ENCODE data around the gene CD300LG.

CD300LG gene

DNA sequence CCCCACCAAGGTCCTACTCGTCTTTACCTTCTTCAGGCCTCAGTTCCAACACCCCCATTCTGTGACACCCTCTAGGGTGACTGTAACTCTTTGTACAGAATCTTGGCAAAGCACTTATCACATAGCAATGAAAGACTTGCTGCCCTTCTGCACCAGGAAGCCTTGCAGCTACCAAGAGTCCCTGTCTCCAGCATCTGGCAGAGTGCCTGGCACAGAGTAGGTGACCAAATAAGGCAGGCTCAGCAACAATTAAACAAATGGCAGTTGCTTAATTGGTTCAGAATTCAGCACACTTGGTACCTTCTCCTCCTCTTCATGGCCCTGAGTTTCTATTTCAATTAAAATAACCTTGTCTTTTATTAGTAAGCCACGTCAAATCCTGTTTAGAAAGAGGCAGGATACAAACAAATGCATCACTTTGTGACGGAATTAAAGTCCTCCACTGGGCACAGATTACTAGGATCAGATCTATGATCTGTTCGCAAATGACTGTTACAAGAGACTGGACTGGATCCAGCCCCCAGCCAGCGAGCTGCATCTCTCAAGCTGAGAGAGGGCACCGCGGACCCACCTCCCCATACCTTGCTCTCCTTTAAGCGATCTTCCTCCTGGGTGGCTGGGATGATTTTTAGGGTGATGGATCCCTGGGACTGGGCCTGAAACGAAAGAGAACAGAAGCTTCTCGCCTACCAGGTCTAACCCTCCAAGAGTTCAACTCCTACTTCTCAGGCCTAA is 23.5 kb upstream of the CD300LG start:
- Histone ChIP-seq H3K4me1 (ENCODE audit: control extremely low read depth in 1 of 4, control insufficient read depth in 4 of 4, insufficient read depth in 4 of 4, low read length in 3 of 4) (no peaks in the 10 kb centered on the region), H3K9me3 (ENCODE audit: control extremely low read depth in 1 of 5, control insufficient read depth in 4 of 5, insufficient read depth in 2 of 5, low read depth in 1 of 5, low read length in 4 of 5) (no peaks in the 10 kb centered on the region), H3K27ac (ENCODE audit: insufficient read depth in 1 of 2, low read depth in 1 of 2, low read length in 2 of 2, poor library complexity in 1 of 2, severe bottlenecking in 2 of 2) (no peak overlapping the region), H3K4me3 (ENCODE audit: control insufficient read depth in 1 of 7, extremely low read depth in 1 of 7, insufficient read depth in 4 of 7, low read depth in 2 of 7, low read length in 6 of 7) (no peak overlapping the region), H3K36me3 (ENCODE audit: control insufficient read depth in 4 of 4, insufficient read depth in 4 of 4, low read length in 3 of 4) (peaks cover 0 to 34% (median 7%) of the 10 kb centered on the region in 4 experiments), H3K27me3 (replicated peaks in 2 of 5; ENCODE audit: control insufficient read depth in 4 of 5, insufficient read depth in 5 of 5, low read length in 4 of 5) (no peaks in the 10 kb centered on the region)
- ChIA-PET POLR2A (no interaction called here), CTCF (interaction anchor here (1.0 kb wide), 1 partner anchor 8 kb away, joined by 4 read pairs; no protein-coding TSS in a partner anchor)
- no peak for DNase-seq
- 100% methylated on average over 6 of the region's 10 CpGs for WGBS (ENCODE audit: insufficient coverage)

GRCh38 chr17:43825567-43825966 is 21.4 kb upstream of the CD300LG start:
- H3K27ac ChIP-seq (ENCODE audit: insufficient read depth in 1 of 2, low read depth in 1 of 2, low read length in 2 of 2, poor library complexity in 1 of 2, severe bottlenecking in 2 of 2) = no peak overlapping the region
- no peaks in the 10 kb centered on the region for H3K9me3 ChIP-seq (ENCODE audit: control extremely low read depth in 1 of 5, control insufficient read depth in 4 of 5, insufficient read depth in 2 of 5, low read depth in 1 of 5, low read length in 4 of 5)
- H3K4me3 ChIP-seq (ENCODE audit: control insufficient read depth in 1 of 7, extremely low read depth in 1 of 7, insufficient read depth in 4 of 7, low read depth in 2 of 7, low read length in 6 of 7) = no peak overlapping the region
- no peaks in the 10 kb centered on the region for H3K27me3 ChIP-seq (replicated peaks in 2 of 5; ENCODE audit: control insufficient read depth in 4 of 5, insufficient read depth in 5 of 5, low read length in 4 of 5)
- peaks cover 2 to 36% (median 10%) of the 10 kb centered on the region in 4 experiments for H3K36me3 ChIP-seq (ENCODE audit: control insufficient read depth in 4 of 4, insufficient read depth in 4 of 4, low read length in 3 of 4)
- POLR2A ChIA-PET = no interaction called here
- DNase-seq = no peak
- CTCF ChIA-PET = interaction anchor here (1.3 to 1.9 kb wide), 3 partner anchors 8 to 81 kb away, joined by 4 read pairs; no protein-coding TSS in a partner anchor
- H3K4me1 ChIP-seq (ENCODE audit: control extremely low read depth in 1 of 4, control insufficient read depth in 4 of 4, insufficient read depth in 4 of 4, low read length in 3 of 4) = no peaks in the 10 kb centered on the region
- WGBS (ENCODE audit: insufficient coverage) = 96% methylated on average over 11 of the region's 12 CpGs

GRCh38 chr17:43826206-43826605 is 20.8 kb upstream of the CD300LG start:
- WGBS (ENCODE audit: insufficient coverage) = 90% methylated on average over 6 of the region's 7 CpGs
- CTCF ChIA-PET = interaction anchor here (1.3 to 1.9 kb wide), 3 partner anchors 8 to 82 kb away, joined by 4 read pairs; no protein-coding TSS in a partner anchor
- H3K9me3 ChIP-seq (ENCODE audit: control extremely low read depth in 1 of 5, control insufficient read depth in 4 of 5, insufficient read depth in 2 of 5, low read depth in 1 of 5, low read length in 4 of 5) = no peaks in the 10 kb centered on the region
- H3K4me3 ChIP-seq (ENCODE audit: control insufficient read depth in 1 of 7, extremely low read depth in 1 of 7, insufficient read depth in 4 of 7, low read depth in 2 of 7, low read length in 6 of 7) = no peak overlapping the region
- H3K4me1 ChIP-seq (ENCODE audit: control extremely low read depth in 1 of 4, control insufficient read depth in 4 of 4, insufficient read depth in 4 of 4, low read length in 3 of 4) = peaks cover 0 to under 1% (median 0%) of the 10 kb centered on the region in 4 experiments
- no peak overlapping the region for H3K27ac ChIP-seq (ENCODE audit: insufficient read depth in 1 of 2, low read depth in 1 of 2, low read length in 2 of 2, poor library complexity in 1 of 2, severe bottlenecking in 2 of 2)
- H3K36me3 ChIP-seq (ENCODE audit: control insufficient read depth in 4 of 4, insufficient read depth in 4 of 4, low read length in 3 of 4) = peaks cover 2 to 40% (median 11%) of the 10 kb centered on the region in 4 experiments
- H3K27me3 ChIP-seq (replicated peaks in 2 of 5; ENCODE audit: control insufficient read depth in 4 of 5, insufficient read depth in 5 of 5, low read length in 4 of 5) = no peaks in the 10 kb centered on the region
- no peak for DNase-seq
- POLR2A ChIA-PET = no interaction called here

DNA sequence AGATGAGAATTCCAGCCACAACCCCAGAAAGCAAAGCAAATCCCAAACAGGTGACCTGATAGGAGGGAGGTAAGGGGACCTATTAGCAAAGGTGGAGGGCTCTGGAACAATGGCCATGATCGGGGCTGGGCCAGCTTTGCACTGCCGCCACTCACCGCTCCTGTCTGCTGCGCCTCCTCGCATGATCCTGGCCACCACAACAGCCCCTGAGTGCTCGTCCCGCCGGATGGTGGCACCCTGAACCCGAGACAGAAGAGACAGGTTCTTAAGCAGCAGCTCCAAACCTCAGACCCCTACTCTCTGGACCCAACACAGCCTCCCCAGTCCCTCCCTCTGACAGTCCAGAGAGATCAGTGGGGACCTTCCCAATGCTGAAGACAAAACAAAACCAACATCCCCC is 19.4 kb upstream of the CD300LG start:
- Histone ChIP-seq H3K27me3 (replicated peaks in 2 of 5; ENCODE audit: control insufficient read depth in 4 of 5, insufficient read depth in 5 of 5, low read length in 4 of 5) (no peaks in the 10 kb centered on the region), H3K4me3 (ENCODE audit: control insufficient read depth in 1 of 7, extremely low read depth in 1 of 7, insufficient read depth in 4 of 7, low read depth in 2 of 7, low read length in 6 of 7) (no peak overlapping the region), H3K27ac (ENCODE audit: insufficient read depth in 1 of 2, low read depth in 1 of 2, low read length in 2 of 2, poor library complexity in 1 of 2, severe bottlenecking in 2 of 2) (no peak overlapping the region), H3K4me1 (ENCODE audit: control extremely low read depth in 1 of 4, control insufficient read depth in 4 of 4, insufficient read depth in 4 of 4, low read length in 3 of 4) (peaks cover 0 to 14% (median 6%) of the 10 kb centered on the region in 4 experiments), H3K9me3 (ENCODE audit: control extremely low read depth in 1 of 5, control insufficient read depth in 4 of 5, insufficient read depth in 2 of 5, low read depth in 1 of 5, low read length in 4 of 5) (no peaks in the 10 kb centered on the region), H3K36me3 (ENCODE audit: control insufficient read depth in 4 of 4, insufficient read depth in 4 of 4, low read length in 3 of 4) (peaks cover 2 to 38% (median 11%) of the 10 kb centered on the region in 4 experiments)
- 96% methylated on average over 9 of the region's 9 CpGs for WGBS (ENCODE audit: insufficient coverage)
- ChIA-PET POLR2A (no interaction called here), CTCF (no interaction called here)
- no peak for DNase-seq

GRCh38 chr17:43829738-43830137 is 17.2 kb upstream of the CD300LG start:
- ChIA-PET POLR2A (no interaction called here), CTCF (interaction anchor here (1.0 to 1.6 kb wide), 4 partner anchors 12 to 62 kb away, joined by 3 to 4 read pairs (median 4); no protein-coding TSS in a partner anchor)
- no peak overlapping the region for H3K27ac ChIP-seq (ENCODE audit: insufficient read depth in 1 of 2, low read depth in 1 of 2, low read length in 2 of 2, poor library complexity in 1 of 2, severe bottlenecking in 2 of 2)
- H3K4me1 ChIP-seq (ENCODE audit: control extremely low read depth in 1 of 4, control insufficient read depth in 4 of 4, insufficient read depth in 4 of 4, low read length in 3 of 4) = peaks cover 0 to 26% (median 14%) of the 10 kb centered on the region in 4 experiments
- WGBS (ENCODE audit: insufficient coverage) = 97% methylated on average over 14 of the region's 14 CpGs
- H3K36me3 ChIP-seq (ENCODE audit: control insufficient read depth in 4 of 4, insufficient read depth in 4 of 4, low read length in 3 of 4) = peaks cover 0 to 29% (median 9%) of the 10 kb centered on the region in 4 experiments
- no peaks in the 10 kb centered on the region for H3K9me3 ChIP-seq (ENCODE audit: control extremely low read depth in 1 of 5, control insufficient read depth in 4 of 5, insufficient read depth in 2 of 5, low read depth in 1 of 5, low read length in 4 of 5)
- H3K27me3 ChIP-seq (replicated peaks in 2 of 5; ENCODE audit: control insufficient read depth in 4 of 5, insufficient read depth in 5 of 5, low read length in 4 of 5) = peaks cover 0 to 2% (median 0%) of the 10 kb centered on the region in 5 experiments
- DNase-seq = no peak
- no peak overlapping the region for H3K4me3 ChIP-seq (ENCODE audit: control insufficient read depth in 1 of 7, extremely low read depth in 1 of 7, insufficient read depth in 4 of 7, low read depth in 2 of 7, low read length in 6 of 7)

- H3K9me3 ChIP-seq (ENCODE audit: control extremely low read depth in 1 of 5, control insufficient read depth in 4 of 5, insufficient read depth in 2 of 5, low read depth in 1 of 5, low read length in 4 of 5) = no peaks in the 10 kb centered on the region
- no peak for DNase-seq
- WGBS (ENCODE audit: insufficient coverage) = 90% methylated on average over 7 of the region's 7 CpGs
- ChIA-PET POLR2A (interaction anchor here (0.6 kb wide), 1 partner anchor 11 kb away, joined by 4 read pairs; no protein-coding TSS in a partner anchor), CTCF (interaction anchor here (1.0 to 1.6 kb wide), 4 partner anchors 8 to 63 kb away, joined by 3 to 4 read pairs (median 4); no protein-coding TSS in a partner anchor)
- peaks cover 0 to 2% (median 0%) of the 10 kb centered on the region in 5 experiments for H3K27me3 ChIP-seq (replicated peaks in 2 of 5; ENCODE audit: control insufficient read depth in 4 of 5, insufficient read depth in 5 of 5, low read length in 4 of 5)
- H3K27ac ChIP-seq (ENCODE audit: insufficient read depth in 1 of 2, low read depth in 1 of 2, low read length in 2 of 2, poor library complexity in 1 of 2, severe bottlenecking in 2 of 2) = no peak overlapping the region
- H3K4me3 ChIP-seq (ENCODE audit: control insufficient read depth in 1 of 7, extremely low read depth in 1 of 7, insufficient read depth in 4 of 7, low read depth in 2 of 7, low read length in 6 of 7) = no peak overlapping the region
- H3K36me3 ChIP-seq (ENCODE audit: control insufficient read depth in 4 of 4, insufficient read depth in 4 of 4, low read length in 3 of 4) = peaks cover 0 to 22% (median 8%) of the 10 kb centered on the region in 4 experiments
- H3K4me1 ChIP-seq (ENCODE audit: control extremely low read depth in 1 of 4, control insufficient read depth in 4 of 4, insufficient read depth in 4 of 4, low read length in 3 of 4) = peaks cover 0 to 26% (median 14%) of the 10 kb centered on the region in 4 experiments
These were observed 16.4 kb upstream of the CD300LG start for GRCh38 chr17:43830510-43831140.

Data from common myeloid progenitor, CD34-positive (primary cell).